HG02759 (cell line): ENCODE data around the gene SLC2A1.

ENCODE experiments used
- ATAC-seq: cut with Tn5 transposase; IDR thresholded peaks from one replicate; pipeline ENCODE4 v1.9.1; 2021; ENCODE audit warnings: mild to moderate bottlenecking, moderate library complexity; ENCODE audit not compliant: unreplicated experiment

The SLC2A1 gene

GRCh38 chr1:42944246-42944928 is 14.3 kb downstream of the SLC2A1 start:
- ATAC-seq, result no peak

GRCh38 chr1:42943728-42944127 is 14.9 kb downstream of the SLC2A1 start:
- ATAC-seq, result no peak

- no peak for ATAC-seq
These were observed 15.5 kb downstream of the SLC2A1 start for GRCh38 chr1:42943166-42943565.

- no peak for ATAC-seq
These were observed 16.2 kb downstream of the SLC2A1 start for GRCh38 chr1:42942444-42942843.

- ATAC-seq, result no peak
These were observed 16.9 kb downstream of the SLC2A1 start for GRCh38 chr1:42941640-42942330.

GRCh38 chr1:42940851-42941639 is 17.6 kb downstream of the SLC2A1 start:
- ATAC-seq, result no peak

GRCh38 chr1:42938645-42939615 is 19.7 kb downstream of the SLC2A1 start:
- no peak for ATAC-seq

GRCh38 chr1:42937836-42938644 is 20.6 kb downstream of the SLC2A1 start:
- no peak for ATAC-seq

- no peak for ATAC-seq
These were observed 21.4 kb downstream of the SLC2A1 start for GRCh38 chr1:42937141-42937696.

- ATAC-seq, result no peak
These were observed 22.2 kb downstream of the SLC2A1 start for GRCh38 chr1:42936309-42937078.

- ATAC-seq, result no peak
These were observed 22.7 kb downstream of the SLC2A1 start for GRCh38 chr1:42935971-42936308.

- ATAC-seq, result no peak
These were observed 23.3 kb downstream of the SLC2A1 start for GRCh38 chr1:42935313-42935895.

GRCh38 chr1:42934541-42935312 is 23.9 kb downstream of the SLC2A1 start:
- ATAC-seq, result no peak

- no peak for ATAC-seq
These were observed 24.8 kb downstream of the SLC2A1 start for GRCh38 chr1:42933610-42934491.

GRCh38 chr1:42933060-42933586 is 25.5 kb downstream of the SLC2A1 start:
- no peak for ATAC-seq

- peak; percentile 9 for ATAC-seq
These were observed 26.2 kb downstream of the SLC2A1 start for GRCh38 chr1:42932442-42932941.
